Endothelial cell of umbilical vein (primary cell): ENCODE results near the gene CNRIP1. TPM values are rescaled to one million over a fixed set of nuclear protein-coding genes. Genes with fewer than 3 reads are reported as not detected.
A peak's percentile ranks its signal among the peaks of the same experiment; 100 is the strongest.

Source experiments
- BruUV-seq: library from RNA; stranded (reverse); fragments of 400-500 nt; replicated peaks from 2 replicates; lab custom pipeline; 2021; lab: Mats Ljungman, UMichigan
- CTCF ChIA-PET: fragments of 300-600, 350-600 bp; sonication (Branson Sonifier 250); formaldehyde crosslinking; loops from one replicate; lab custom pipeline; 2021; ENCODE audit warnings: antibody characterized with exemption, inconsistent platforms; lab: Charles Lee
- POLR2A ChIA-PET: fragments of 300-600, 350-600 bp; sonication (Branson Sonifier 250); formaldehyde crosslinking; loops from one replicate; lab custom pipeline; 2021; ENCODE audit warnings: antibody characterized with exemption, inconsistent platforms; lab: Charles Lee
- DNase-seq: peaks from one replicate; pipeline ENCODE4 v3.0.0-alpha.2; 2011; ENCODE audit warnings: low read depth, low spot score
- FAIRE-seq: peaks from 2 replicates; lab custom pipeline; 2011; peaks lifted over from hg19 to GRCh38; lab: Jason Lieb, UNC
- H2AFZ ChIP-seq: 2 replicates; pipeline ENCODE4 v1.6.0; 2012; ENCODE audit warnings: low read depth, low read length, control low read depth, inconsistent platforms
- H3K27ac ChIP-seq: 2 replicates; pipeline ENCODE4 v1.5.1; 2011; ENCODE audit warnings: low read depth, mild to moderate bottlenecking, control low read depth, low read length, moderate library complexity; ENCODE audit not compliant: insufficient read depth
- H3K27me3 ChIP-seq, 2 experiments: 2 replicates each; pipeline versions ENCODE4 v1.6.0 to v1.6.1; 2011; ENCODE audit warnings: low read length in 2 of 2, mixed read lengths in 1 of 2; ENCODE audit not compliant: control insufficient read depth in 2 of 2, insufficient read depth in 2 of 2
- H3K36me3 ChIP-seq, 2 experiments: 2 replicates in 1 of 2; 3 replicates in 1 of 2; pipeline ENCODE4 v1.5.1; 2011; ENCODE audit warnings: low read length in 2 of 2, mild to moderate bottlenecking in 1 of 2, moderate library complexity in 1 of 2; ENCODE audit not compliant: control insufficient read depth in 2 of 2, insufficient read depth in 2 of 2; ENCODE audit errors: extremely low read depth in 1 of 2
- H3K4me1 ChIP-seq: 3 replicates; pipeline ENCODE4 v1.5.1; 2011; ENCODE audit warnings: mild to moderate bottlenecking, low read length; ENCODE audit not compliant: control insufficient read depth, insufficient read depth; ENCODE audit errors: extremely low read depth
- H3K4me2 ChIP-seq: 2 replicates; pipeline ENCODE4 v1.6.1; 2011; ENCODE audit warnings: low read length, control low read depth, mixed read lengths; ENCODE audit not compliant: insufficient read depth
- H3K4me3 ChIP-seq, 3 experiments: fragments of 200-600 bp in 1 of 3; sonication (generic), shearing (Covaris generic) in 1 of 3; replicated peaks in 1 of 3; 2 replicates each; pipeline ENCODE4 v1.5.1; 2011 to 2016; ENCODE audit warnings: control low read depth in 3 of 3, low read length in 3 of 3, mild to moderate bottlenecking in 2 of 3, inconsistent platforms in 1 of 3, low read depth in 1 of 3, moderate library complexity in 1 of 3; ENCODE audit not compliant: insufficient read depth in 1 of 3
- H3K79me2 ChIP-seq: 2 replicates; pipeline ENCODE4 v1.6.0; 2012; ENCODE audit warnings: low read length, inconsistent platforms; ENCODE audit not compliant: control insufficient read depth, insufficient read depth
- H3K9ac ChIP-seq: replicated peaks from 2 replicates; pipeline ENCODE3; 2011; ENCODE audit warnings: low read length, control low read depth; ENCODE audit not compliant: insufficient read depth; ENCODE audit errors: extremely low read depth
- H3K9me1 ChIP-seq: replicated peaks from 3 replicates; pipeline ENCODE4 v1.6.0; 2011; ENCODE audit warnings: mild to moderate bottlenecking, low read length; ENCODE audit not compliant: control insufficient read depth, insufficient read depth; ENCODE audit errors: extremely low read depth
- H3K9me3 ChIP-seq: replicated peaks from 2 replicates; pipeline ENCODE4 v1.5.1; 2012; ENCODE audit warnings: low read length, inconsistent platforms; ENCODE audit not compliant: control insufficient read depth, insufficient read depth
- H4K20me1 ChIP-seq: replicated peaks from 2 replicates; pipeline ENCODE3; 2011; ENCODE audit warnings: mild to moderate bottlenecking, low read length; ENCODE audit not compliant: control insufficient read depth, insufficient read depth; ENCODE audit errors: extremely low read depth
- EZH2 ChIP-seq: IDR thresholded peaks from 2 replicates; pipeline ENCODE4 v1.6.1; 2012; ENCODE audit warnings: borderline replicate concordance, low read depth, mild to moderate bottlenecking, moderate library complexity, low read length, inconsistent platforms; ENCODE audit not compliant: severe bottlenecking
- FOS ChIP-seq: IDR thresholded peaks from 2 replicates; pipeline ENCODE4 v1.6.1; 2011; ENCODE audit warnings: mild to moderate bottlenecking, low read length, moderate library complexity, borderline replicate concordance; ENCODE audit not compliant: insufficient read depth
- GATA2 ChIP-seq: IDR thresholded peaks from 2 replicates; pipeline ENCODE4 v1.7.0; 2011; ENCODE audit warnings: low read depth, mild to moderate bottlenecking, moderate library complexity, mixed read lengths, low read length; ENCODE audit not compliant: insufficient read length, insufficient read depth
- JUN ChIP-seq: IDR thresholded peaks from 2 replicates; pipeline ENCODE4 v1.6.1; 2011; ENCODE audit warnings: borderline replicate concordance, low read depth; ENCODE audit not compliant: insufficient read length, insufficient read depth
- MYC ChIP-seq: IDR thresholded peaks from one replicate; pipeline ENCODE4 v1.6.1; 2011; ENCODE audit warnings: mild to moderate bottlenecking, low read depth, low read length
- POLR2A ChIP-seq: IDR thresholded peaks from 2 replicates; pipeline ENCODE4 v1.6.1; 2012; ENCODE audit warnings: low read depth, mild to moderate bottlenecking, control low read depth, low read length
- POLR2AphosphoS5 ChIP-seq: IDR thresholded peaks from 2 replicates; pipeline ENCODE4 v1.6.1; 2012; ENCODE audit warnings: low read depth, mild to moderate bottlenecking, control low read depth, low read length, moderate library complexity; ENCODE audit not compliant: insufficient read depth
- dilution Hi-C: fragments of 300-500 bp; cut with MboI; formaldehyde crosslinking; loops from one replicate; pipeline ENCODE4 v1.15.0; 2019; ENCODE audit warnings: low sequenced_read_pairs; ENCODE audit not compliant: extremely low pct_ligation_motif_present
- intact Hi-C: fragments of 100-400 bp; cut with micrococcal nuclease; formaldehyde crosslinking; loops from one replicate; pipeline ENCODE4 v1.10.0; 2022
- polyA plus RNA-seq, 4 experiments: library from polyadenylated mRNA; depleted of rRNA in 3 of 4; stranded (reverse) in 3 of 4; unstranded in 1 of 4; fragments of >200 nt; gene quantifications; 2 replicates each; pipeline versions ENCODE4 v1.2.1 to v1.2.3, GENCODE V29; 2011 to 2012; ENCODE audit warnings: missing spikeins in 1 of 4
- total RNA-seq: library from RNA; stranded (reverse); gene quantifications from 2 replicates; pipeline ENCODE4 v1.2.3, GENCODE V29; 2021
- TF ChIP-seq, protein P1 (sequence below): IDR thresholded peaks from 2 replicates; pipeline ENCODE4 v1.6.1; 2011; ENCODE audit not compliant: insufficient read depth, insufficient read length
- TF ChIP-seq, protein P2 (sequence below), 2 donors: IDR thresholded peaks; 1 replicate in 1 of 2; 2 replicates in 1 of 2; pipeline ENCODE4 v1.5.1; 2011; ENCODE audit warnings: low read length in 2 of 2, mild to moderate bottlenecking in 2 of 2, moderate library complexity in 2 of 2, control low read depth in 1 of 2, inconsistent platforms in 1 of 2, low read depth in 1 of 2; ENCODE audit not compliant: insufficient read depth in 1 of 2; ENCODE audit errors: extremely low read depth in 1 of 2

The CNRIP1 gene
- total and polyA plus RNA-seq, 2 donors (not counting 3 experiments of a cell fraction or from before 2014, with no cell fraction given), result 74.6 to 98.9 TPM

DNA sequence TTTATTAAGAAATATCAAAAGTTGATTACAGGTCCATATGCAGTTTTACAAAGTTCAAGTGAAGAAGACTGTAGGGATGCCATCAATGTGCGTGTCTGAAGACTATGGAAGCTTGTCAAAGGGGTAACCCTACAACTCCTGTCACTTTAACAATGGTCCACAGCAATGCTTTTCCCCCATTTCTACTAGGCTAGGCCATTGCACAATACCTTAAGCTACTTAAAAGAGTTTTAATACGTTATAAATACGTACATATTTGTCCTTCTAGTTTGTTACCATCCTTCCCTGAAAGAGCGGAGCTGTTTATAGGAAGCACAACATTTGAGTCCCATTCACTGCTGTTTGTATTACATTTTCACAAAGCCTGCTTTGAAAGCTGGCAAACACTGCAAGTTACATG lies 26.7 kb downstream of the CNRIP1 start:
- H3K27me3 ChIP-seq, result no peaks in the 10 kb centered on the region
- ChIA-PET CTCF (interaction anchor here (1.1 to 4.4 kb wide), 10 partner anchors 10 to 171 kb away, joined by 3 to 65 read pairs (median 9); partner anchors contain the start of gene CNRIP1), POLR2A (no interaction called here)
- H4K20me1 ChIP-seq, result no peaks in the 10 kb centered on the region
- no peaks in the 10 kb centered on the region for H3K9me1 ChIP-seq
- H3K4me3 ChIP-seq, result no peak overlapping the region
- BruUV-seq, result TSS peak; percentile 58
- no peaks in the 10 kb centered on the region for H3K79me2 ChIP-seq
- no peak overlapping the region for H3K9ac ChIP-seq
- no peaks in the 10 kb centered on the region for H3K36me3 ChIP-seq
- dilution Hi-C loops, result no loop called here
- H3K27ac ChIP-seq, result no peak overlapping the region
- no peak overlapping the region for H3K4me2 ChIP-seq
- intact Hi-C loops, result no loop called here
- H2AFZ ChIP-seq, result no peak overlapping the region
- no peak for DNase-seq
- H3K9me3 ChIP-seq, result no peaks in the 10 kb centered on the region
- FAIRE-seq, result no peak
- H3K4me1 ChIP-seq, result no peaks in the 10 kb centered on the region
- TF ChIP-seq POLR2A (no peak), EZH2 (no peak), JUN (no peak), MYC (no peak), POLR2AphosphoS5 (no peak), GATA2 (no peak), FOS (no peak)
- TF ChIP-seq, protein P1, sequence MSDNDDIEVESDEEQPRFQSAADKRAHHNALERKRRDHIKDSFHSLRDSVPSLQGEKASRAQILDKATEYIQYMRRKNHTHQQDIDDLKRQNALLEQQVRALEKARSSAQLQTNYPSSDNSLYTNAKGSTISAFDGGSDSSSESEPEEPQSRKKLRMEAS, result no peak
- TF ChIP-seq, protein P2, sequence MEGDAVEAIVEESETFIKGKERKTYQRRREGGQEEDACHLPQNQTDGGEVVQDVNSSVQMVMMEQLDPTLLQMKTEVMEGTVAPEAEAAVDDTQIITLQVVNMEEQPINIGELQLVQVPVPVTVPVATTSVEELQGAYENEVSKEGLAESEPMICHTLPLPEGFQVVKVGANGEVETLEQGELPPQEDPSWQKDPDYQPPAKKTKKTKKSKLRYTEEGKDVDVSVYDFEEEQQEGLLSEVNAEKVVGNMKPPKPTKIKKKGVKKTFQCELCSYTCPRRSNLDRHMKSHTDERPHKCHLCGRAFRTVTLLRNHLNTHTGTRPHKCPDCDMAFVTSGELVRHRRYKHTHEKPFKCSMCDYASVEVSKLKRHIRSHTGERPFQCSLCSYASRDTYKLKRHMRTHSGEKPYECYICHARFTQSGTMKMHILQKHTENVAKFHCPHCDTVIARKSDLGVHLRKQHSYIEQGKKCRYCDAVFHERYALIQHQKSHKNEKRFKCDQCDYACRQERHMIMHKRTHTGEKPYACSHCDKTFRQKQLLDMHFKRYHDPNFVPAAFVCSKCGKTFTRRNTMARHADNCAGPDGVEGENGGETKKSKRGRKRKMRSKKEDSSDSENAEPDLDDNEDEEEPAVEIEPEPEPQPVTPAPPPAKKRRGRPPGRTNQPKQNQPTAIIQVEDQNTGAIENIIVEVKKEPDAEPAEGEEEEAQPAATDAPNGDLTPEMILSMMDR (IDR thresholded peaks at IDR 0.05; ENCODE audit: extremely low read depth in 1 of 2, insufficient read depth in 1 of 2, low read depth in 1 of 2, low read length in 2 of 2), result no peak
